NAMALWA (cell line): Measurements from ENCODE around the gene AHCY.
"Not testable (repeated sequence)": the region's sequence is repeated elsewhere in the genome, so short reads cannot be mapped to it uniquely, and the experiment has no call there.

Experiments used
- DNase-seq: peaks from one replicate; pipeline ENCODE4 v3.0.0-alpha.2; 2015; ENCODE audit warnings: low spot score

Gene AHCY

GRCh38 chr20:34254979-34255378 is 48.2 kb downstream of the AHCY start:
- DNase-seq = no peak

- not testable (repeated sequence) for DNase-seq
These were observed 50.6 kb downstream of the AHCY start for GRCh38 chr20:34252431-34253086.

GRCh38 chr20:34251619-34252018 is 51.5 kb downstream of the AHCY start:
- no peak for DNase-seq

GRCh38 chr20:34250005-34250404 is 53.1 kb downstream of the AHCY start:
- DNase-seq = no peak

GRCh38 chr20:34249291-34249690 is 53.9 kb downstream of the AHCY start:
- peak; percentile 50 for DNase-seq

- DNase-seq = no peak
These were observed 57.0 kb downstream of the AHCY start for GRCh38 chr20:34246126-34246626.

GRCh38 chr20:34243377-34243776 is 59.8 kb downstream of the AHCY start:
- no peak for DNase-seq

GRCh38 chr20:34242879-34243278 is 60.3 kb downstream of the AHCY start:
- DNase-seq = no peak

- not testable (repeated sequence) for DNase-seq
These were observed 61.1 kb downstream of the AHCY start for GRCh38 chr20:34242015-34242414.

- peak; percentile 87 for DNase-seq
These were observed 62.2 kb downstream of the AHCY start, which contains the start of gene ASIP for GRCh38 chr20:34240693-34241615. Gene ASIP (plus strand): TSS chr20:34241423. CDS start chr20:34260375, 18,952 bp downstream.

- peak; percentile 29 for DNase-seq
These were observed 63.0 kb downstream of the AHCY start for GRCh38 chr20:34240121-34240520.

GRCh38 chr20:34237942-34238341 is 65.2 kb downstream of the AHCY start:
- DNase-seq = no peak

GRCh38 chr20:34235875-34236274 is 67.3 kb downstream of the AHCY start:
- DNase-seq = no peak

- DNase-seq = no peak
These were observed 69.5 kb downstream of the AHCY start for GRCh38 chr20:34233687-34234086.

GRCh38 chr20:34232494-34233087 is 70.6 kb downstream of the AHCY start:
- DNase-seq = no peak

- no peak for DNase-seq
These were observed 71.5 kb downstream of the AHCY start for GRCh38 chr20:34231634-34232033.
